Lower leg skin (tissue), 4 donors: ENCODE measurements around the gene BFAR. TPM values are rescaled to one million over a fixed set of nuclear protein-coding genes. Genes with fewer than 3 reads are reported as not detected.
"Not testable (repeated sequence)": the region's sequence is repeated elsewhere in the genome, so short reads cannot be mapped to it uniquely, and the experiment has no call there.

Source experiments
- DNase-seq, 2 donors: peaks; one replicate each; pipeline ENCODE4 v3.0.0-alpha.2; 2019; ENCODE audit warnings: low spot score in 2 of 2
- H3K4me3 ChIP-seq: fragments of 200-600 bp; sonication (generic); 2 replicates; pipeline ENCODE4 v1.5.1; 2017; ENCODE audit warnings: mild to moderate bottlenecking, low read depth; ENCODE audit not compliant: poor library complexity, severe bottlenecking
- POLR2A ChIP-seq, 2 donors: fragments of 450-650 bp; IDR thresholded peaks; one replicate each; pipeline ENCODE4 v1.6.1; 2016 to 2017; ENCODE audit warnings: antibody characterized with exemption in 2 of 2, mild to moderate bottlenecking in 1 of 2, moderate library complexity in 1 of 2
- WGBS, 2 donors: methylation state at CpG; one replicate each; pipeline ENCODE4 v1.1.5; 2018; 5-methylcytosine and 5-hydroxymethylcytosine counted together
- intact Hi-C: fragments of 100-400 bp; cut with DNase I; formaldehyde crosslinking; loops from one replicate; pipeline ENCODE4 v1.15.0; 2023; ENCODE audit warnings: low total_unique reads
- total RNA-seq, 4 donors: library from RNA; depleted of rRNA; stranded (reverse); fragments of >200 nt; gene quantifications; one replicate each; pipeline ENCODE4 v1.1.0, GENCODE V29; 2016
- TF ChIP-seq, protein P1 (sequence below), 3 donors: fragments of 450-650 bp; IDR thresholded peaks; one replicate each; pipeline ENCODE4 v1.5.1; 2016; ENCODE audit warnings: antibody characterized with exemption in 3 of 3, mild to moderate bottlenecking in 3 of 3, moderate library complexity in 2 of 3

BFAR gene
- total RNA-seq, 4 donors from 2014 or later: 37.6 to 64.2 (median 53.6) TPM

DNA sequence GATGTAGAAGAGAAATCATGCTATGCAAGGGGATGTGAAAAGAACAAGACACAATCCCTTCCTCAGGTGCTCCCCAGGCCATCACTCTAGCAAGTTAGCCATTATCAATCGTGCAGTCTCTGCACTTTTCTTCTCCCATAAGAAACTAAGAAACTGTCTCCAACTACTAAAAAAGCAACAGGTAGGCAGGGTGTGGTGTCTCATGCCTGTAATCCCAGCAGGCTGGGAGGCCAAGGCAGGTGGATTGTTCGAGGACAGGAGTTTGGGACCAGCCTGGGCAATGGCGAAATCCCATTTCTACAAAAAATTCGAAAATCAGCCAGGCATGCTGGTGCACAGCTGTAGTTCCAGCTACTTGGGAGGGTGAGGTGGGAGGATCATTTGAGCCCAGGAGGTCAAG is 16.5 kb upstream of the BFAR start:
- peak in 1 of 2 donors; percentile 26 for DNase-seq
- TF ChIP-seq POLR2A (IDR thresholded peaks at IDR 0.05): no peak
- H3K4me3 ChIP-seq: no peak overlapping the region
- WGBS, 2 donors: 81 to 95% methylated on average over 4 of the region's 4 CpGs
- intact Hi-C loops: no loop called here

DNA sequence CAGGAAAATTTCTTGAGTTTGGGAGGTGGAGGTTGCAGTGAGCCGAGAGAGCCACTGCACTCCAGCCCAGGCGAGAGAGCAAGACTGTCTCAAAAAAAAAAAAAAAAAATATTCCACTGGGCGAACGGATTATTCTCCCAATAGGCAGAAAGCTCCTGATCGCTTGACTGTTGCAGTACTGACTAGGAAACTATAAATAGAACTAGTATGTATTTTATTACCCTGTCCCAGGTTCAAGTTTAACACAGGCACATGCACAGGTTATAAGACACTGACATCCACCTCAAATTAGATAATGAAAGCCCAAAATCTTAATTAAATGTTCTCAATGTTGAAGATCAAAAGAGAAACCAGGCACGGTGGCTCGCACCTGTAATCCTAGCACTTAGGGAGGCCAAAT is 14.2 kb upstream of the BFAR start:
- intact Hi-C loops: no loop called here
- TF ChIP-seq, protein P1, sequence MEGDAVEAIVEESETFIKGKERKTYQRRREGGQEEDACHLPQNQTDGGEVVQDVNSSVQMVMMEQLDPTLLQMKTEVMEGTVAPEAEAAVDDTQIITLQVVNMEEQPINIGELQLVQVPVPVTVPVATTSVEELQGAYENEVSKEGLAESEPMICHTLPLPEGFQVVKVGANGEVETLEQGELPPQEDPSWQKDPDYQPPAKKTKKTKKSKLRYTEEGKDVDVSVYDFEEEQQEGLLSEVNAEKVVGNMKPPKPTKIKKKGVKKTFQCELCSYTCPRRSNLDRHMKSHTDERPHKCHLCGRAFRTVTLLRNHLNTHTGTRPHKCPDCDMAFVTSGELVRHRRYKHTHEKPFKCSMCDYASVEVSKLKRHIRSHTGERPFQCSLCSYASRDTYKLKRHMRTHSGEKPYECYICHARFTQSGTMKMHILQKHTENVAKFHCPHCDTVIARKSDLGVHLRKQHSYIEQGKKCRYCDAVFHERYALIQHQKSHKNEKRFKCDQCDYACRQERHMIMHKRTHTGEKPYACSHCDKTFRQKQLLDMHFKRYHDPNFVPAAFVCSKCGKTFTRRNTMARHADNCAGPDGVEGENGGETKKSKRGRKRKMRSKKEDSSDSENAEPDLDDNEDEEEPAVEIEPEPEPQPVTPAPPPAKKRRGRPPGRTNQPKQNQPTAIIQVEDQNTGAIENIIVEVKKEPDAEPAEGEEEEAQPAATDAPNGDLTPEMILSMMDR (IDR thresholded peaks at IDR 0.05): no peak
- no peak for TF ChIP-seq POLR2A (IDR thresholded peaks at IDR 0.05)
- DNase-seq: no peak
- H3K4me3 ChIP-seq: no peak overlapping the region
- WGBS, 2 donors: 91 to 95% methylated on average over 7 of the region's 7 CpGs

DNA sequence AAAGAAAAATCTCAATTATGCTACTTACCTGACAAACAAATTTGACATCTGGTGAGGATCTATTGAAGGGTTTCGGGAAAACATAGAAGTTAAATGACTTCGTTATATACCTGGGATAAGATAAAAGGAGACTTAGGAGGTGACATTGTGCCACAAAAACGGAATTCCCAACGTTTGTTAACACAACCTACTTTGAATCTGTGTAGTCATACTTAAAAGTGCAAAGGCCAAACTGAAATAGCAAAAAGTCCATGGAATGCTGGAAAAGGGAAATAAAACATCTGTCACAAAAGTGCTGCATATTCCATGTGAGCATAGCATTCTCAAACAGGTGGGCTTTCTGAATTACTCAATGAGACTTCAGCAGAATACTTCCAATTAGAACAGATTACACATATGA is 5.7 kb upstream of the BFAR start:
- intact Hi-C loops: no loop called here
- DNase-seq: no peak
- no peak for TF ChIP-seq POLR2A (IDR thresholded peaks at IDR 0.05)
- TF ChIP-seq, protein P1 (IDR thresholded peaks at IDR 0.05): no peak
- H3K4me3 ChIP-seq: no peak overlapping the region
- 93 to 94% methylated on average over 4 of the region's 4 CpGs for WGBS, 2 donors

DNA sequence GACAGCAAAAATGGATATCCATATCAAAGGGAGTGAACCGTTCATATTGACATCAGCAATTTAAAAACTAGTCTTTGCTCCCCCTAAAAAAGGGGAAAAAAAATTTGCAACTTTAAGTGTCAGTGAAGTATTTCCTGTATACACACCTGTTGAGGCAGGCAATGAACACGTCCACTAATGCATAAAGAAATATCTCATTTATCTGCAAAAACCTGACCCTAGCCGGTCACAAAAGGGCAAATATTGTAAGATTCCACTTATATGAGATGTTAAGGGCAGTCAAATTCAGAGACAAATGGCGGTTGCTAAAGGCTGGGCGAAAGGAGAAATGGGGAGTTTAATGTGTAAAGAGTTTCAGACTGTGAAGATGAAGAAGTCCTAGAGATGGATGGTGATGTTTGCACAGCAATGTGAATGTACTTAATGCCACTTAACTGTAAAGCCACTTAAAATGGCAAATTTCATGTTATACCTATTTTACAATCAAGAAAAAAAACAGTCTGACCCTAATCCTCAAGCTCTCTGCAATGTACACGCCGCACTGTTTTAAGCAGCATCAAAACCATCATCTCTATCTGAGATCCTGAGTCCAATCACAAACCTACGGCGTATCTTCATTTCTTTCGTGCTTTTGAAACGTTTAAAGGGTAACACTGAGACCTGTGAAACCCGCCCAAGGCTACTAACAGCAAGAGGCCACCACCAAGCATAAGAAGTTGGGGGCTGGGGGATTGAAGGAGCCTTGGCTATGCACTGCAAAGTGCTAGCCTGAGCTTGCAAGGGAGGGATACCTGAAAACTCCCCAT is 3.7 kb upstream of the BFAR start:
- WGBS, 2 donors: 54 to 59% methylated on average over 12 of the region's 12 CpGs
- H3K4me3 ChIP-seq: peak overlapping the region; percentile 76
- intact Hi-C loops: no loop called here
- TF ChIP-seq POLR2A (IDR thresholded peaks at IDR 0.05): no peak
- TF ChIP-seq, protein P1 (IDR thresholded peaks at IDR 0.05): no peak
- no peak for DNase-seq

DNA sequence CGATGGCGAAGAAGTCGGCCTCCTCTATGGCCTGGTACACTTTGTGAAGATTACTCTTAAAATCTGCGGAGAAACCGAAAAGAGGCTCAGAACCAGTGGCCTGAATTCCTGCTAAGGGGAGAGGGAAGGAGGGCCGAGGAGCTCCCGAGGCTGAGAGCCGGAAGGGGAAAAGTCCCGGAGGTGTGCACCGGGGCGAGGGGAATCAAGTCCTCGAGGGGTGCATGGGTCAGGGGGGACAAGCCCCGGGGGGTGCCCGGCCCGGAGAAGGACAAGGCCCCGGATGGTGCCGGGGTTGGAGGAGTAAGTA is 3.2 kb upstream of the BFAR start:
- peak in 1 of 2 donors; percentile 36 for DNase-seq
- WGBS, 2 donors: 1% methylated on average over 17 of the region's 17 CpGs
- H3K4me3 ChIP-seq: peak overlapping the region; percentile 76
- TF ChIP-seq POLR2A (IDR thresholded peaks at IDR 0.05): no peak
- TF ChIP-seq, protein P1 (IDR thresholded peaks at IDR 0.05): no peak
- intact Hi-C loops: no loop called here

DNA sequence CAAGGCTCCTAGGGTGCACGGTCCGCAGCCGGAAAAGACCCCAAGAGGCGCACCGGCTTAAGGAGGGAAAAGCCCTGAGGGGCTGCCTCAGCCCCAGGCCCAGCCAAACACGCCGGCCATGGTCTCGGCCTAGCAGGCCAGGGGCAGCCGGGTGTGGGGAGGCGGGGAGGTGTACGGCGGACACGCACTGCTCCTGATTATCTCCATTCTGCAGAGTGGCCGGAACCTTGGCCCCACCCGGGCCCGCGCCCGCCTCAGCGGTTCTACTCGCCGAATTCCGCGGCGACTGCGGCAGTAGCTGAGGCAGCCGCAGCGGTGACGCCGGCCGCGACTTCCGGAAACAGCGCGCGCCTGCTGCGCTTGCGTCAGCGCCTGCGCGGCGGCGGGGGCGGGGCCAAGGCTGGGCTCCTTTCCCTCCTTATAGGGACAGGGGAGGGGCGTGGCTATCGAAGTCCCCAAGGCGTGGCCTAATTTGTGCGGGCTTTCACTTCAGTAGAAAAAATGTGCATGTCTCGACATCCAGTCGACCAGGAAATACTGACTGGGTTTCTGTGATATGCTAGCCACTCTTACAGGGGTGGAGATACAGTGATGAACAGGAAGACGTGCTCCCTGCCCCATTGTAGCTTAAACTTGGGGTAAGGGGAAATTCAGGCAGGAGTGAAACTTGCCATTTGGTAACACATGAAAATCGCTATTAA is 2.7 kb upstream of the BFAR start, which contains the start of gene PARN:
PARN (minus strand) TSS at position 342 of the 701 bp plus-strand sequence; CDS start at position 207, 135 bp downstream.
- no peak for TF ChIP-seq POLR2A (IDR thresholded peaks at IDR 0.05)
- TF ChIP-seq, protein P1 (IDR thresholded peaks at IDR 0.05): no peak
- DNase-seq: peak; percentile 95 to 99
- peak within 1 kb of the TSS; percentile 76 for H3K4me3 ChIP-seq
- 1 to 3% methylated on average over 37 of the region's 51 CpGs for WGBS, 2 donors
- intact Hi-C loops: no loop called here

DNA sequence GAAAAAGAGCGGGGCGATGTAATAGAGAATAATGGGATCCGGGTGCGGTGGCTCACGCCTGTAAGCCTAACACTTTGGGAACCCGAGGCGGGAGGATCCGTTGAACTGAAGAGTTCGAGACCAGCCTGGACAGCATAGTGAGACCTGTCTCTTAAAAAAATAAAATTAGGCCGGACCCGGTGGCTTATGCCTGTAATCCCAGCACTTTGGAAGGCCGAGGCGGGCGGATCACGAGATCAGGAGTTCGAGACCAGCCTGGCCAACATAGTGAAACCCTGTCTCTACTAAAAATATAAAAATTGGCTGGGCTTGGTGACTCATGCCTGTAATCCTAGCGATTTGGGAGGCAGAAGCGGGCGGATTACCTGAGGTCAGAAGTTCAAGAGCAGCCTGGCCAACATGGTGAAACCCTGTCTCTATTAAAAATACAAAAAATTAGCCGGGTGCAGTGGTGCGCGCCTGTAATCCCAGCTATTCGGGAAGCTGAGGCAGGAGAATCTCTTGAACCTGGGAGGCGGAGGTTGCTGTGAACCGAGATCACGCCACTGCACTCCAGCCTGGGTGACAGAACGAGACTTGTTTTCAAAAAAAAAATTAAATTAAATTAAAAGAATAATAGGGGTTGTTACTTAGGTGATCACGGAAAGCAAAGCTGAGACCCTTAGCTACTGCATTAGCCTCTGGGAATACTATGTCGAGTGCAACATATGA is 2.0 kb upstream of the BFAR start:
- intact Hi-C loops: not testable (repeated sequence)
- WGBS, 2 donors: 78 to 79% methylated on average over 29 of the region's 29 CpGs
- peak overlapping the region; percentile 13 for H3K4me3 ChIP-seq
- DNase-seq: peak in 1 of 2 donors; percentile 76
